ENCODE measurements around the gene WSCD2.

GRCh38 chr12:108228746-108229145 lies 99.7 kb downstream of the WSCD2 start:
- TF ChIP-seq CTCF (conservative IDR thresholded peaks at IDR 0.05; ENCODE audit: low read length) (no peak), EZH2phosphoT487 (IDR thresholded peaks at IDR 0.05; ENCODE audit: borderline replicate concordance, low read depth, low read length) (no peak)
